Endothelial cell of umbilical vein (primary cell): ENCODE data around the gene TSPOAP1.

ENCODE experiments used
- EZH2 ChIP-seq: IDR thresholded peaks from 2 replicates; pipeline ENCODE4 v1.6.1; 2012; ENCODE audit warnings: borderline replicate concordance, low read depth, mild to moderate bottlenecking, moderate library complexity, low read length, inconsistent platforms; ENCODE audit not compliant: severe bottlenecking
- FOS ChIP-seq: IDR thresholded peaks from 2 replicates; pipeline ENCODE4 v1.6.1; 2011; ENCODE audit warnings: mild to moderate bottlenecking, low read length, moderate library complexity, borderline replicate concordance; ENCODE audit not compliant: insufficient read depth
- GATA2 ChIP-seq: IDR thresholded peaks from 2 replicates; pipeline ENCODE4 v1.7.0; 2011; ENCODE audit warnings: low read depth, mild to moderate bottlenecking, moderate library complexity, mixed read lengths, low read length; ENCODE audit not compliant: insufficient read length, insufficient read depth
- MYC ChIP-seq: IDR thresholded peaks from one replicate; pipeline ENCODE4 v1.6.1; 2011; ENCODE audit warnings: mild to moderate bottlenecking, low read depth, low read length
- POLR2A ChIP-seq: IDR thresholded peaks from 2 replicates; pipeline ENCODE4 v1.6.1; 2012; ENCODE audit warnings: low read depth, mild to moderate bottlenecking, control low read depth, low read length
- POLR2AphosphoS5 ChIP-seq: IDR thresholded peaks from 2 replicates; pipeline ENCODE4 v1.6.1; 2012; ENCODE audit warnings: low read depth, mild to moderate bottlenecking, control low read depth, low read length, moderate library complexity; ENCODE audit not compliant: insufficient read depth
- TF ChIP-seq, protein P1 (sequence below), 2 donors: IDR thresholded peaks; 1 replicate in 1 of 2; 2 replicates in 1 of 2; pipeline ENCODE4 v1.5.1; 2011; ENCODE audit warnings: low read length in 2 of 2, mild to moderate bottlenecking in 2 of 2, moderate library complexity in 2 of 2, control low read depth in 1 of 2, inconsistent platforms in 1 of 2, low read depth in 1 of 2; ENCODE audit not compliant: insufficient read depth in 1 of 2; ENCODE audit errors: extremely low read depth in 1 of 2
- TF ChIP-seq, protein P2 (sequence below): IDR thresholded peaks from 2 replicates; pipeline ENCODE4 v1.6.1; 2011; ENCODE audit not compliant: insufficient read depth, insufficient read length

DNA sequence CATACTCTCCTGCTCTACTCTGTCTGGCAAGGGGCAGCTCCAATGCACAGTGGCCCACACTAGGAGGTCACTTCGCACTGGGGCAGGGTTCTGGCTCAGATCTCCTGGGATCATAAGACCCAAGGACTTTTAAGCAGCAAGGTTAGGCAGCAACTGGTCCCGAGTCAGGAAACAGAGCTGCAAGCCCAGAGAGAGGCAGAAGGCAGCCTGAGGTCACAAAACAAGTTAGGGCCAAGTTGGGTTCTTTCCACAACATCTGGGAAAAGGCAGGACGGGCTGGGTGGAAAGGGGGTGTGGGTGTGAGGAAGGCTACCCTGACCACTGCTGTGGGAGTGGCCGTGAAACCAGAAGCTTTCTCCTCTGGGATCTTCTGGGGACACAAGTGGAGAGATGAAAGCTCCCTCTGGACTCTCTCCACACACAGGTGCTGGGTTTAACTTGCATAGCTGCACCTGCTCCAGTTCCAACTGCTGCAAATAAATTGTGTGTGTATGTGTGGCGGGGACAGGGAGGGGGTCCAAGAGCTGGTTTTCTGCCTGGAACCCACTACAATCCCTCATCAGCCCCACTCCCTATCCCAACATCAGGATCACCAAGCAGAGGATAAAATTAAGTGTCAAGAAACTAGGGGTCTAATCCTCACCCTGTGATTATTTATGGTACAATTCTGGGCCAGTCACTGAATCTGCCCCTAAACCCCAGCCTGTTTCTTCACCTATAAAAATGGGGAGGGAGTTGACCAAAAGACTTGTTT is 8.0 kb upstream of the TSPOAP1 start:
- TF ChIP-seq EZH2, result no peak
- TF ChIP-seq, protein P1, sequence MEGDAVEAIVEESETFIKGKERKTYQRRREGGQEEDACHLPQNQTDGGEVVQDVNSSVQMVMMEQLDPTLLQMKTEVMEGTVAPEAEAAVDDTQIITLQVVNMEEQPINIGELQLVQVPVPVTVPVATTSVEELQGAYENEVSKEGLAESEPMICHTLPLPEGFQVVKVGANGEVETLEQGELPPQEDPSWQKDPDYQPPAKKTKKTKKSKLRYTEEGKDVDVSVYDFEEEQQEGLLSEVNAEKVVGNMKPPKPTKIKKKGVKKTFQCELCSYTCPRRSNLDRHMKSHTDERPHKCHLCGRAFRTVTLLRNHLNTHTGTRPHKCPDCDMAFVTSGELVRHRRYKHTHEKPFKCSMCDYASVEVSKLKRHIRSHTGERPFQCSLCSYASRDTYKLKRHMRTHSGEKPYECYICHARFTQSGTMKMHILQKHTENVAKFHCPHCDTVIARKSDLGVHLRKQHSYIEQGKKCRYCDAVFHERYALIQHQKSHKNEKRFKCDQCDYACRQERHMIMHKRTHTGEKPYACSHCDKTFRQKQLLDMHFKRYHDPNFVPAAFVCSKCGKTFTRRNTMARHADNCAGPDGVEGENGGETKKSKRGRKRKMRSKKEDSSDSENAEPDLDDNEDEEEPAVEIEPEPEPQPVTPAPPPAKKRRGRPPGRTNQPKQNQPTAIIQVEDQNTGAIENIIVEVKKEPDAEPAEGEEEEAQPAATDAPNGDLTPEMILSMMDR (IDR thresholded peaks at IDR 0.05; ENCODE audit: extremely low read depth in 1 of 2, insufficient read depth in 1 of 2, low read depth in 1 of 2, low read length in 2 of 2), result no peak
- TF ChIP-seq MYC, result no peak
- TF ChIP-seq POLR2A, result no peak
- no peak for TF ChIP-seq POLR2AphosphoS5
- TF ChIP-seq, protein P2, sequence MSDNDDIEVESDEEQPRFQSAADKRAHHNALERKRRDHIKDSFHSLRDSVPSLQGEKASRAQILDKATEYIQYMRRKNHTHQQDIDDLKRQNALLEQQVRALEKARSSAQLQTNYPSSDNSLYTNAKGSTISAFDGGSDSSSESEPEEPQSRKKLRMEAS, result no peak
- no peak for TF ChIP-seq FOS
- no peak for TF ChIP-seq GATA2
